ENCODE data around the gene ATXN1. TPM values are rescaled to one million over a fixed set of nuclear protein-coding genes. Genes with fewer than 3 reads are reported as not detected.

Gene ATXN1
- total and polyA plus RNA-seq, 2 experiments from 2014 or later: 4.8 to 9.1 TPM

DNA sequence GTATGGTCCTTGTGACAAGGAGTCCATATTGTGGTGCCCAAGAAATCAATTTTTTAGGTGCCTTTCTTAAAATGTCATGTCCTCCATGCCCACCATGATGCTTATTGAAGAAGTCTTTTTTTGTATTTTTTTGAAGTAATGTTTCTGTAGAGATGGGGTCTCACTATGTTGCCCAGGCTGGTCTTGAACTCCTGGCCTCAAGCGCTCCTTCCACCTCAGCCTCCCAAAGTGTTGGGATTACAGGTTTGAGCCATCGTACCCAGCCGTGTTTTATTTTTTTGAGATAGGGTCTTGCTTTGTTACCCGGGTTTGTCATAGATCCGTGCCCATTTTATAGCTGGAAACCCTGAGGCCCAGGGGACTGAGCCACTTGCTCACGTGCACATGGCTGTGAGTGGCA lies 238.3 kb downstream of the ATXN1 start:
- no peaks in the 10 kb centered on the region for H3F3A ChIP-seq (replicated peaks; ENCODE audit: low read depth)
- ATAC-seq (no peak), DNase-seq (ENCODE audit: low spot score) (no peak)
- H3K27me3 Mint-ChIP-seq (ENCODE audit: insufficient read depth, low read depth, poor library complexity): peaks cover 2% of the 10 kb centered on the region
- H2AFZ ChIP-seq: no peak overlapping the region
- H3K4me1 ChIP-seq (ENCODE audit: insufficient read depth): peaks cover 8% of the 10 kb centered on the region; the same call in 1 of the 2 replicates
- no peaks in the 10 kb centered on the region for H3K79me2 ChIP-seq (replicated peaks; ENCODE audit: insufficient read depth)
- H3K9me2 ChIP-seq (ENCODE audit: insufficient read depth): no peaks in the 10 kb centered on the region
- no peaks in the 10 kb centered on the region for H3K27me3 ChIP-seq (ENCODE audit: insufficient read depth)
- no peak overlapping the region for H3K4me3 Mint-ChIP-seq
- no peaks in the 10 kb centered on the region for H4K20me1 ChIP-seq (replicated peaks; ENCODE audit: insufficient read depth)
- peaks cover 14% of the 10 kb centered on the region for H3K4me1 Mint-ChIP-seq
- H3K4me3 ChIP-seq: no peak overlapping the region
- no peak overlapping the region for H3K27ac Mint-ChIP-seq
- H3K4me2 ChIP-seq: no peak overlapping the region
- no peaks in the 10 kb centered on the region for H3K9me3 Mint-ChIP-seq
- TF ChIP-seq EZH2 (IDR thresholded peaks at IDR 0.05; ENCODE audit: low read depth, unreplicated experiment) (no peak), JUNB (IDR thresholded peaks at IDR 0.05; ENCODE audit: unreplicated experiment) (no peak), ZNF331 (CRISPR knock-in tag; IDR thresholded peaks at IDR 0.05; ENCODE audit: low read depth) (no peak), NANOG (IDR thresholded peaks at IDR 0.05; ENCODE audit: borderline replicate concordance) (no peak), CREB1 (CRISPR knock-in tag; IDR thresholded peaks at IDR 0.05; ENCODE audit: low read depth) (no peak), EZH2phosphoT487 (IDR thresholded peaks at IDR 0.05; ENCODE audit: unreplicated experiment) (no peak), STAT1 (IDR thresholded peaks at IDR 0.05; ENCODE audit: unreplicated experiment) (no peak), POLR2AphosphoS5 (IDR thresholded peaks at IDR 0.05; ENCODE audit: low read depth) (no peak), ZNF114 (CRISPR knock-in tag; IDR thresholded peaks at IDR 0.05) (no peak)
- TF ChIP-seq, protein P1, sequence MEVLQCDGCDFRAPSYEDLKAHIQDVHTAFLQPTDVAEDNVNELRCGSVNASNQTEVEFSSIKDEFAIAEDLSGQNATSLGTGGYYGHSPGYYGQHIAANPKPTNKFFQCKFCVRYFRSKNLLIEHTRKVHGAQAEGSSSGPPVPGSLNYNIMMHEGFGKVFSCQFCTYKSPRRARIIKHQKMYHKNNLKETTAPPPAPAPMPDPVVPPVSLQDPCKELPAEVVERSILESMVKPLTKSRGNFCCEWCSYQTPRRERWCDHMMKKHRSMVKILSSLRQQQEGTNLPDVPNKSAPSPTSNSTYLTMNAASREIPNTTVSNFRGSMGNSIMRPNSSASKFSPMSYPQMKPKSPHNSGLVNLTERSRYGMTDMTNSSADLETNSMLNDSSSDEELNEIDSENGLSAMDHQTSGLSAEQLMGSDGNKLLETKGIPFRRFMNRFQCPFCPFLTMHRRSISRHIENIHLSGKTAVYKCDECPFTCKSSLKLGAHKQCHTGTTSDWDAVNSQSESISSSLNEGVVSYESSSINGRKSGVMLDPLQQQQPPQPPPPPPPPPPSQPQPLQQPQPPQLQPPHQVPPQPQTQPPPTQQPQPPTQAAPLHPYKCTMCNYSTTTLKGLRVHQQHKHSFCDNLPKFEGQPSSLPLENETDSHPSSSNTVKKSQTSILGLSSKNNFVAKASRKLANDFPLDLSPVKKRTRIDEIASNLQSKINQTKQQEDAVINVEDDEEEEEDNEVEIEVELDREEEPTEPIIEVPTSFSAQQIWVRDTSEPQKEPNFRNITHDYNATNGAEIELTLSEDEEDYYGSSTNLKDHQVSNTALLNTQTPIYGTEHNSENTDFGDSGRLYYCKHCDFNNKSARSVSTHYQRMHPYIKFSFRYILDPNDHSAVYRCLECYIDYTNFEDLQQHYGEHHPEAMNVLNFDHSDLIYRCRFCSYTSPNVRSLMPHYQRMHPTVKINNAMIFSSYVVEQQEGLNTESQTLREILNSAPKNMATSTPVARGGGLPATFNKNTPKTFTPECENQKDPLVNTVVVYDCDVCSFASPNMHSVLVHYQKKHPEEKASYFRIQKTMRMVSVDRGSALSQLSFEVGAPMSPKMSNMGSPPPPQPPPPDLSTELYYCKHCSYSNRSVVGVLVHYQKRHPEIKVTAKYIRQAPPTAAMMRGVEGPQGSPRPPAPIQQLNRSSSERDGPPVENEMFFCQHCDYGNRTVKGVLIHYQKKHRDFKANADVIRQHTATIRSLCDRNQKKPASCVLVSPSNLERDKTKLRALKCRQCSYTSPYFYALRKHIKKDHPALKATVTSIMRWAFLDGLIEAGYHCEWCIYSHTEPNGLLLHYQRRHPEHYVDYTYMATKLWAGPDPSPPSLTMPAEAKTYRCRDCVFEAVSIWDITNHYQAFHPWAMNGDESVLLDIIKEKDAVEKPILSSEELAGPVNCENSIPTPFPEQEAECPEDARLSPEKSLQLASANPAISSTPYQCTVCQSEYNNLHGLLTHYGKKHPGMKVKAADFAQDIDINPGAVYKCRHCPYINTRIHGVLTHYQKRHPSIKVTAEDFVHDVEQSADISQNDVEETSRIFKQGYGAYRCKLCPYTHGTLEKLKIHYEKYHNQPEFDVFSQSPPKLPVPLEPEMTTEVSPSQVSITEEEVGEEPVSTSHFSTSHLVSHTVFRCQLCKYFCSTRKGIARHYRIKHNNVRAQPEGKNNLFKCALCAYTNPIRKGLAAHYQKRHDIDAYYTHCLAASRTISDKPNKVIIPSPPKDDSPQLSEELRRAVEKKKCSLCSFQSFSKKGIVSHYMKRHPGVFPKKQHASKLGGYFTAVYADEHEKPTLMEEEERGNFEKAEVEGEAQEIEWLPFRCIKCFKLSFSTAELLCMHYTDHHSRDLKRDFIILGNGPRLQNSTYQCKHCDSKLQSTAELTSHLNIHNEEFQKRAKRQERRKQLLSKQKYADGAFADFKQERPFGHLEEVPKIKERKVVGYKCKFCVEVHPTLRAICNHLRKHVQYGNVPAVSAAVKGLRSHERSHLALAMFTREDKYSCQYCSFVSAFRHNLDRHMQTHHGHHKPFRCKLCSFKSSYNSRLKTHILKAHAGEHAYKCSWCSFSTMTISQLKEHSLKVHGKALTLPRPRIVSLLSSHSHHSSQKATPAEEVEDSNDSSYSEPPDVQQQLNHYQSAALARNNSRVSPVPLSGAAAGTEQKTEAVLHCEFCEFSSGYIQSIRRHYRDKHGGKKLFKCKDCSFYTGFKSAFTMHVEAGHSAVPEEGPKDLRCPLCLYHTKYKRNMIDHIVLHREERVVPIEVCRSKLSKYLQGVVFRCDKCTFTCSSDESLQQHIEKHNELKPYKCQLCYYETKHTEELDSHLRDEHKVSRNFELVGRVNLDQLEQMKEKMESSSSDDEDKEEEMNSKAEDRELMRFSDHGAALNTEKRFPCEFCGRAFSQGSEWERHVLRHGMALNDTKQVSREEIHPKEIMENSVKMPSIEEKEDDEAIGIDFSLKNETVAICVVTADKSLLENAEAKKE (CRISPR knock-in tag; IDR thresholded peaks at IDR 0.05): no peak
- TF ChIP-seq, protein P2, sequence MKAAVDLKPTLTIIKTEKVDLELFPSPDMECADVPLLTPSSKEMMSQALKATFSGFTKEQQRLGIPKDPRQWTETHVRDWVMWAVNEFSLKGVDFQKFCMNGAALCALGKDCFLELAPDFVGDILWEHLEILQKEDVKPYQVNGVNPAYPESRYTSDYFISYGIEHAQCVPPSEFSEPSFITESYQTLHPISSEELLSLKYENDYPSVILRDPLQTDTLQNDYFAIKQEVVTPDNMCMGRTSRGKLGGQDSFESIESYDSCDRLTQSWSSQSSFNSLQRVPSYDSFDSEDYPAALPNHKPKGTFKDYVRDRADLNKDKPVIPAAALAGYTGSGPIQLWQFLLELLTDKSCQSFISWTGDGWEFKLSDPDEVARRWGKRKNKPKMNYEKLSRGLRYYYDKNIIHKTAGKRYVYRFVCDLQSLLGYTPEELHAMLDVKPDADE (IDR thresholded peaks at IDR 0.05): no peak
- TF ChIP-seq, protein P3, sequence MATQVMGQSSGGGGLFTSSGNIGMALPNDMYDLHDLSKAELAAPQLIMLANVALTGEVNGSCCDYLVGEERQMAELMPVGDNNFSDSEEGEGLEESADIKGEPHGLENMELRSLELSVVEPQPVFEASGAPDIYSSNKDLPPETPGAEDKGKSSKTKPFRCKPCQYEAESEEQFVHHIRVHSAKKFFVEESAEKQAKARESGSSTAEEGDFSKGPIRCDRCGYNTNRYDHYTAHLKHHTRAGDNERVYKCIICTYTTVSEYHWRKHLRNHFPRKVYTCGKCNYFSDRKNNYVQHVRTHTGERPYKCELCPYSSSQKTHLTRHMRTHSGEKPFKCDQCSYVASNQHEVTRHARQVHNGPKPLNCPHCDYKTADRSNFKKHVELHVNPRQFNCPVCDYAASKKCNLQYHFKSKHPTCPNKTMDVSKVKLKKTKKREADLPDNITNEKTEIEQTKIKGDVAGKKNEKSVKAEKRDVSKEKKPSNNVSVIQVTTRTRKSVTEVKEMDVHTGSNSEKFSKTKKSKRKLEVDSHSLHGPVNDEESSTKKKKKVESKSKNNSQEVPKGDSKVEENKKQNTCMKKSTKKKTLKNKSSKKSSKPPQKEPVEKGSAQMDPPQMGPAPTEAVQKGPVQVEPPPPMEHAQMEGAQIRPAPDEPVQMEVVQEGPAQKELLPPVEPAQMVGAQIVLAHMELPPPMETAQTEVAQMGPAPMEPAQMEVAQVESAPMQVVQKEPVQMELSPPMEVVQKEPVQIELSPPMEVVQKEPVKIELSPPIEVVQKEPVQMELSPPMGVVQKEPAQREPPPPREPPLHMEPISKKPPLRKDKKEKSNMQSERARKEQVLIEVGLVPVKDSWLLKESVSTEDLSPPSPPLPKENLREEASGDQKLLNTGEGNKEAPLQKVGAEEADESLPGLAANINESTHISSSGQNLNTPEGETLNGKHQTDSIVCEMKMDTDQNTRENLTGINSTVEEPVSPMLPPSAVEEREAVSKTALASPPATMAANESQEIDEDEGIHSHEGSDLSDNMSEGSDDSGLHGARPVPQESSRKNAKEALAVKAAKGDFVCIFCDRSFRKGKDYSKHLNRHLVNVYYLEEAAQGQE (IDR thresholded peaks at IDR 0.05; ENCODE audit: unreplicated experiment): no peak
- TF ChIP-seq, protein P4, sequence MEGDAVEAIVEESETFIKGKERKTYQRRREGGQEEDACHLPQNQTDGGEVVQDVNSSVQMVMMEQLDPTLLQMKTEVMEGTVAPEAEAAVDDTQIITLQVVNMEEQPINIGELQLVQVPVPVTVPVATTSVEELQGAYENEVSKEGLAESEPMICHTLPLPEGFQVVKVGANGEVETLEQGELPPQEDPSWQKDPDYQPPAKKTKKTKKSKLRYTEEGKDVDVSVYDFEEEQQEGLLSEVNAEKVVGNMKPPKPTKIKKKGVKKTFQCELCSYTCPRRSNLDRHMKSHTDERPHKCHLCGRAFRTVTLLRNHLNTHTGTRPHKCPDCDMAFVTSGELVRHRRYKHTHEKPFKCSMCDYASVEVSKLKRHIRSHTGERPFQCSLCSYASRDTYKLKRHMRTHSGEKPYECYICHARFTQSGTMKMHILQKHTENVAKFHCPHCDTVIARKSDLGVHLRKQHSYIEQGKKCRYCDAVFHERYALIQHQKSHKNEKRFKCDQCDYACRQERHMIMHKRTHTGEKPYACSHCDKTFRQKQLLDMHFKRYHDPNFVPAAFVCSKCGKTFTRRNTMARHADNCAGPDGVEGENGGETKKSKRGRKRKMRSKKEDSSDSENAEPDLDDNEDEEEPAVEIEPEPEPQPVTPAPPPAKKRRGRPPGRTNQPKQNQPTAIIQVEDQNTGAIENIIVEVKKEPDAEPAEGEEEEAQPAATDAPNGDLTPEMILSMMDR (conservative IDR thresholded peaks at IDR 0.05; ENCODE audit: low read depth in 2 of 2): no peak
- no peaks in the 10 kb centered on the region for H3K36me3 Mint-ChIP-seq (ENCODE audit: low read depth)
- no peaks in the 10 kb centered on the region for H3K36me3 ChIP-seq (ENCODE audit: insufficient read depth)
- no peak overlapping the region for H3K27ac ChIP-seq (ENCODE audit: low read depth)

Measured in GM23338 (cell line).